ENCODE data around the gene NTN5. TPM values are rescaled to one million over a fixed set of nuclear protein-coding genes. Genes with fewer than 3 reads are reported as not detected.
"Not testable (repeated sequence)": the region's sequence is repeated elsewhere in the genome, so short reads cannot be mapped to it uniquely, and the experiment has no call there.

Gene NTN5
- total and polyA plus RNA-seq, 2 experiments from 2014 or later: 0.33 TPM; not detected in 1

GRCh38 chr19:48689449-48689848 lies 16.6 kb upstream of the NTN5 start:
- Histone ChIP-seq H3K9me2 (replicated peaks; ENCODE audit: insufficient read depth) (no peaks in the 10 kb centered on the region), H2AFZ (no peak overlapping the region), H3K27ac (no peak overlapping the region), H3K36me3 (replicated peaks; ENCODE audit: insufficient read depth, low read depth) (no peaks in the 10 kb centered on the region), H3K9me3 (ENCODE audit: low read depth) (no peaks in the 10 kb centered on the region), H3K79me2 (no peaks in the 10 kb centered on the region), H3K4me1 (ENCODE audit: insufficient read depth) (peaks cover 17% of the 10 kb centered on the region), H3K27me3 (no peaks in the 10 kb centered on the region), H3K4me3 (no peak overlapping the region), H3K4me2 (no peak overlapping the region), H4K20me1 (ENCODE audit: insufficient read depth, poor library complexity, severe bottlenecking) (no peaks in the 10 kb centered on the region)
- 70% methylated on average over 7 of the region's 7 CpGs for WGBS (ENCODE audit: low lambda C conversion rate, missing lambda C conversion rate)
- no peak for DNase-seq (ENCODE audit: low spot score)
- TF ChIP-seq CTCF (IDR thresholded peaks at IDR 0.05; ENCODE audit: poor library complexity) (no peak), EZH2 (IDR thresholded peaks at IDR 0.05; ENCODE audit: borderline replicate concordance) (no peak)

DNA sequence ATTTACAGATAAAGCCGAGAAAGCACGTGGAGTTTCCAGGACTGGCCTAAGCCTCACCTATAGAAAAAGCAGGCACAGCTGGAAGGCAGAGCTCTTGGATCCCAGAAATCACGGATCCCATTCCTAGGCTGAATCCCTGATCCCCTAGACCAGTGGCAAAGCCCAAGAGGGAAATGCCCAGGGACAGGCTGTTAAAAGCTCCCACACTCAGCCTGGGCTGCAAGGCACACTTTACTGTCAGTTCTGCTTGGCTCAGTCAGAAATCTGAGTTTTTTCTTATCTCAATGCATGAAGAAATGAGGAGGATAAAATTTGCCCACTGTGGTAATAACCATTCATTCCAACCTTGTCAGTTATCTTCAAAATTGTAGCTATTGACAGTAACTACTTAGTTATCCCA lies 15.0 kb upstream of the NTN5 start:
- H3K27me3 ChIP-seq: no peaks in the 10 kb centered on the region
- no peak for TF ChIP-seq CTCF (IDR thresholded peaks at IDR 0.05; ENCODE audit: poor library complexity)
- no peak for TF ChIP-seq EZH2phosphoT487 (IDR thresholded peaks at IDR 0.05; ENCODE audit: low read depth, severe bottlenecking, unreplicated experiment)
- TF ChIP-seq EZH2 (IDR thresholded peaks at IDR 0.05; ENCODE audit: borderline replicate concordance): no peak
- H3K36me3 ChIP-seq (replicated peaks; ENCODE audit: insufficient read depth, low read depth): no peaks in the 10 kb centered on the region
- WGBS (ENCODE audit: low lambda C conversion rate, missing lambda C conversion rate): 74% methylated on average over 3 of the region's 3 CpGs
- H3K4me3 ChIP-seq: no peak overlapping the region
- H3K27ac ChIP-seq: peak overlapping the region; percentile 67
- no peak overlapping the region for H3K4me2 ChIP-seq
- H2AFZ ChIP-seq: no peak overlapping the region
- H3K9me3 ChIP-seq (ENCODE audit: low read depth): no peaks in the 10 kb centered on the region
- no peaks in the 10 kb centered on the region for H4K20me1 ChIP-seq (ENCODE audit: insufficient read depth, poor library complexity, severe bottlenecking)
- no peak for DNase-seq (ENCODE audit: low spot score)
- H3K9me2 ChIP-seq (replicated peaks; ENCODE audit: insufficient read depth): no peaks in the 10 kb centered on the region
- peaks cover 21% of the 10 kb centered on the region for H3K4me1 ChIP-seq (ENCODE audit: insufficient read depth)
- H3K79me2 ChIP-seq: no peaks in the 10 kb centered on the region

GRCh38 chr19:48686637-48687036 lies 13.8 kb upstream of the NTN5 start:
- H3K9me2 ChIP-seq (replicated peaks; ENCODE audit: insufficient read depth); DNase-seq (ENCODE audit: low spot score); H3K27me3 ChIP-seq; H3K36me3 ChIP-seq (replicated peaks; ENCODE audit: insufficient read depth, low read depth); H2AFZ ChIP-seq; H3K4me3 ChIP-seq; H4K20me1 ChIP-seq (ENCODE audit: insufficient read depth, poor library complexity, severe bottlenecking); H3K4me2 ChIP-seq; H3K79me2 ChIP-seq; H3K9me3 ChIP-seq (ENCODE audit: low read depth); H3K27ac ChIP-seq: not testable (repeated sequence)
- WGBS (ENCODE audit: low lambda C conversion rate, missing lambda C conversion rate): 98% methylated on average over 7 of the region's 7 CpGs
- peaks cover 21% of the 10 kb centered on the region for H3K4me1 ChIP-seq (ENCODE audit: insufficient read depth)

GRCh38 chr19:48686088-48686487 lies 13.3 kb upstream of the NTN5 start:
- 92% methylated on average over 3 of the region's 3 CpGs for WGBS (ENCODE audit: low lambda C conversion rate, missing lambda C conversion rate)
- no peak for DNase-seq (ENCODE audit: low spot score)

More at GRCh38 chr19:48686088-48686487, 13.3 kb upstream of the NTN5 start:
- Histone ChIP-seq H3K4me2 (no peak overlapping the region), H3K9me3 (ENCODE audit: low read depth) (no peaks in the 10 kb centered on the region), H4K20me1 (ENCODE audit: insufficient read depth, poor library complexity, severe bottlenecking) (no peaks in the 10 kb centered on the region), H3K4me3 (no peak overlapping the region), H2AFZ (no peak overlapping the region), H3K27me3 (no peaks in the 10 kb centered on the region), H3K79me2 (no peaks in the 10 kb centered on the region), H3K4me1 (ENCODE audit: insufficient read depth) (peaks cover 21% of the 10 kb centered on the region), H3K36me3 (replicated peaks; ENCODE audit: insufficient read depth, low read depth) (no peaks in the 10 kb centered on the region), H3K9me2 (replicated peaks; ENCODE audit: insufficient read depth) (no peaks in the 10 kb centered on the region), H3K27ac (no peak overlapping the region)
- no peak for TF ChIP-seq CTCF (IDR thresholded peaks at IDR 0.05; ENCODE audit: poor library complexity)
- TF ChIP-seq EZH2phosphoT487 (IDR thresholded peaks at IDR 0.05; ENCODE audit: low read depth, severe bottlenecking, unreplicated experiment): no peak
- no peak for TF ChIP-seq EZH2 (IDR thresholded peaks at IDR 0.05; ENCODE audit: borderline replicate concordance)
